Muscle of leg (tissue), 11 donors: ENCODE measurements around the gene KIF3A. TPM values are rescaled to one million over a fixed set of nuclear protein-coding genes. Genes with fewer than 3 reads are reported as not detected.
A peak's percentile ranks its signal among the peaks of the same experiment; 100 is the strongest.

Experiments used
- DNase-seq: peaks from one replicate; pipeline ENCODE4 v3.0.0; 2013
- H3K27ac ChIP-seq: one replicate; pipeline ENCODE4 v1.5.1; 2013; ENCODE audit warnings: mild to moderate bottlenecking, low read length, control low read depth
- H3K27me3 ChIP-seq: one replicate; pipeline ENCODE4 v1.6.1; 2013; ENCODE audit warnings: low read length; ENCODE audit not compliant: control insufficient read depth, insufficient read depth
- H3K36me3 ChIP-seq: one replicate; pipeline ENCODE4 v1.6.1; 2013; ENCODE audit warnings: low read length; ENCODE audit not compliant: control insufficient read depth, insufficient read depth
- H3K4me1 ChIP-seq: one replicate; pipeline ENCODE4 v1.6.1; 2013; ENCODE audit warnings: low read length; ENCODE audit not compliant: control insufficient read depth, insufficient read depth
- H3K4me3 ChIP-seq: one replicate; pipeline ENCODE4 v1.5.1; 2013; ENCODE audit warnings: low read length, control low read depth
- H3K9me3 ChIP-seq: replicated peaks from 2 replicates; pipeline ENCODE4 v1.6.1; 2013; ENCODE audit warnings: low read depth, low read length; ENCODE audit not compliant: control insufficient read depth
- WGBS: methylation state at CpG from one replicate; pipeline ENCODE4 v1.1.5; 2013; ENCODE audit warnings: missing lambda C conversion rate; ENCODE audit not compliant: insufficient coverage; 5-methylcytosine and 5-hydroxymethylcytosine counted together
- polyA plus RNA-seq, 8 donors: library from polyadenylated mRNA; unstranded; fragments of 120-200 nt; gene quantifications; one replicate each; pipeline versions ENCODE4 v1.2.1 to v1.2.3, GENCODE V29; 2013; ENCODE audit warnings: inconsistent platforms in 1 of 8, low replicate concordance in 1 of 8; ENCODE audit not compliant: insufficient read length in 8 of 8, insufficient read depth in 1 of 8
- total RNA-seq: library from RNA; stranded (reverse); fragments of 120-200 nt; gene quantifications from one replicate; pipeline ENCODE4 v1.2.4, GENCODE V29; 2013

KIF3A gene
- total and polyA plus RNA-seq, 9 donors: 4.2 to 10.3 (median 6.6) TPM

DNA sequence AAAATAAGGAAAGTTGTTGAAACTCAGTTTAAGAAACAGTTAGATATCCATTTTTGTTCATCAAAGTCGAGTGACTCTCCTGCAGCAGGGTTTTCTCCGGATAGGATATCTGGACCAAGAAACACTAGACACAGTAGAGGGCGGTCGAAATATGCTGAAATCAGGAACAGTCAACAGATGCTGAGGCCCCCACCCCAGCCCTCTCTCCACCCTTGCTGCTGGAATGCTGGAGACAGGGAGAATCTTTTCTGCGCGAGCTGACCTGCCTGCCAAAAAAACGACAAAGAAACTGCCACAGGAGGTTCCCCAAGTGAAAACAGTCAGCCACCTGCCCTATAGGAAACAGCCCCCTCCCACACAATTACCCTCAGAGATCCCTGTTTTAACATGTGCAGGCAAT lies 83.6 kb downstream of the KIF3A start:
- Histone ChIP-seq H3K27ac (no peak overlapping the region), H3K4me3 (no peak overlapping the region), H3K9me3 (no peaks in the 10 kb centered on the region), H3K36me3 (no peaks in the 10 kb centered on the region), H3K4me1 (peaks cover 11% of the 10 kb centered on the region), H3K27me3 (peaks cover 35% of the 10 kb centered on the region)
- DNase-seq: peak; percentile 38
- whole genome bisulfite sequencing: 0% methylated on average over 1 of the region's 7 CpGs

GRCh38 chr5:132651838-132652469 lies 85.4 kb downstream of the KIF3A start:
- Histone ChIP-seq H3K4me1 (peaks cover 10% of the 10 kb centered on the region), H3K27ac (no peak overlapping the region), H3K36me3 (no peaks in the 10 kb centered on the region), H3K4me3 (no peak overlapping the region), H3K27me3 (peaks cover 27% of the 10 kb centered on the region), H3K9me3 (peaks cover 13% of the 10 kb centered on the region)
- WGBS: 94% methylated on average over 2 of the region's 4 CpGs
- no peak for DNase-seq

DNA sequence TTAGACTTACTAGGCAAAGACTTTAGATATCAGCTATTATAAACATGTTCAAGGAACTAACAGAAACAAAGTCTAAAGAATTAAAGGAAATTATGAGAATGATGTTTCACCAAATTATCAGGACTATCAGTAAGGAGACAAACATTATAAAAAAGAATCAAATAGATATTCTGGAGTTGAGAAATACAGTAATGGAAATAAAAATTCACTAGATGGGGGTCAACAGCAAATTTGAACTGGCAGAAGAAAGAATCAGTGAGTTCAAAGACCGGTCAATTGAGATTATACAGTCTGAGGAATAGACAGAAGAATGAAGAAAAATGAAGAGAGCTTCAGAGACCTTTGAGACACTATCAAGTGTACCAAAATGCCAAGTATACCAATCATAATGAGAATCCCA lies 89.0 kb downstream of the KIF3A start:
- H3K36me3 ChIP-seq: peaks cover under 1% of the 10 kb centered on the region
- WGBS: no CpG with 5 or more reads among the region's 1 CpG
- H3K4me1 ChIP-seq: no peaks in the 10 kb centered on the region
- no peak overlapping the region for H3K27ac ChIP-seq
- H3K9me3 ChIP-seq: peaks cover 13% of the 10 kb centered on the region
- no peak overlapping the region for H3K4me3 ChIP-seq
- no peaks in the 10 kb centered on the region for H3K27me3 ChIP-seq
- DNase-seq: no peak

DNA sequence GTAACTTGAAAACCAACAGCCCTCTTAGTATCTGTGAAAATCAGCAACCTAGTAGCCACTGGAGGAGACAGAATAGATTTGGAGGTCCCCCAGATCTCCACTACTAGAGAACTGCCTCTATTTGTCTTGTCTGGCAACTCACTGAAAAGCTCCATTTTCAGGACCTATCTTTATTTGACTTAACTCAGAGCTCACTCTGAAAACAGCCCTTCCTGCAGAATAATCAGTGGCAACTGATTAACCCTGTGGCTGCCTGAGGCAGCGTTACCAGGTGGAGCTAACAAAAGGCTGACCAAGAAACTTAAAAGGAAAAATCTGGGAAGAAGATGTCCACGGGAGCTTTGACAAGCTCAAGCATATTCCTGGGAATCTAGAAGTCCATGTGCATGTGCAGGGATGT lies 89.9 kb downstream of the KIF3A start:
- no peak for DNase-seq
- Histone ChIP-seq H3K27ac (no peak overlapping the region), H3K4me1 (no peaks in the 10 kb centered on the region), H3K27me3 (no peaks in the 10 kb centered on the region), H3K36me3 (peaks cover 7% of the 10 kb centered on the region), H3K9me3 (peaks cover 13% of the 10 kb centered on the region), H3K4me3 (no peak overlapping the region)
- WGBS: 86% methylated on average over 2 of the region's 2 CpGs

DNA sequence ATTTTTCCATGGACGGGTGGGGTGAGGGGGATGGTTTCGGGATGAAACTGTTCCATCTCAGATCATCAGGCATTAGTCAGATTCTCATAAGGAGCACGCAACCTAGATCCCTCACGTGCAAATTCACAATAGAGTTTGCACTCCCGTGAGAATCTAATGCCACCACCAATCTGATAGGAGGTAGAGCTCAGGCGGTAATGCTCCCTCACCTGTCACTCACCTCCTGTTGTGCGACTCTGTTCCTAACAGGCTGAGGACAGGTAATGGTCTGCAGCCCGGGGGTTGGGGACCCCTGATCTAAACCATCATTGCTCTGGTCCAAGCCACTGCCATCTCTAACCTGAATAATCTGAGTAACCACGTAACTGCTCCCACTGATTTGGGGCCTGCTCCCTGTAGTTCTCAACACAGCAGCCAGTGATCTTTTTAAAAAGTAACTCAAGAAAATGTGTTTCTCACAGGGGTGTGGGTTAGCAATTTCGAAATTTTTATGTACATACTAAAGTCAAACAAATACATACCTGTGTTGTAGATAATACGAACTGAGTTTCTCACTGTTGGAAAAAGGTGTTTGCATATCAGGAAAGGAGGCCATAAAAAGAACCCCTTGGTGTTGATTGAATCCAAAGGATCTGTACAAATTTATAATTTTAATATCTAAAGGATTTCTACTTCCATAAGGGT lies 90.6 kb downstream of the KIF3A start:
- WGBS: 100% methylated on average over 2 of the region's 11 CpGs
- H3K9me3 ChIP-seq: peaks cover 13% of the 10 kb centered on the region
- no peaks in the 10 kb centered on the region for H3K4me1 ChIP-seq

DNA sequence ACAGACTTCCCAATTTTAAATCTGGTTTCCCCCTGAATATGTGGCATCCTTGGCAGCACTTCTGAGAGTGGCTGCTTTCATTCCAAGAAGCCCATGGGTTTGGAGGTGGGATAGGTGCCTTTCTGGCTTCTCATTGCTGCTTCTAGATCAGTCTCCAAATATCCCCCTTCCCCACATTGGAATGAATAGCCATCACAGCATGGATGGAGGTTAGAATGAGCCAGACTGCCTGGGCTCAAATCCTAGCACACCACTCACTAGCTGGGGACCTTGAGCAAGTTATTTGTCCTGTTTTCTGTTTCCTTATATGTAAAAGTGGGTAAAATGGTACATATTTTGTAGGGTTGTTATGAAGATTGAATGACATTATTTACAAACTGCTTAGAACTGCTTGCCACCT lies 93.2 kb downstream of the KIF3A start:
- no peak overlapping the region for H3K4me3 ChIP-seq
- H3K27me3 ChIP-seq: no peaks in the 10 kb centered on the region
- no peak overlapping the region for H3K27ac ChIP-seq
- no peaks in the 10 kb centered on the region for H3K4me1 ChIP-seq
- H3K36me3 ChIP-seq: peaks cover 34% of the 10 kb centered on the region
- H3K9me3 ChIP-seq: peaks cover 13% of the 10 kb centered on the region
- no peak for DNase-seq

More for the DNA sequence above, 90.6 kb downstream of the KIF3A start:
- DNase-seq: no peak
- Histone ChIP-seq H3K27me3 (no peaks in the 10 kb centered on the region), H3K36me3 (peaks cover 13% of the 10 kb centered on the region), H3K27ac (no peak overlapping the region), H3K4me3 (no peak overlapping the region)

Other genes with a start within 250 kb of the KIF3A start
- 3.7 TPM for gene IRF1, start 246.8 kb downstream of the KIF3A start, total RNA-seq
- gene IRF1, start 246.8 kb downstream of the KIF3A start, polyA plus RNA-seq: 10 to 100 TPM in 2 of 8 donors, 1 to 10 TPM in 6; 8.6 to 12.8 (median 9.0) TPM
- gene IL5, start 194.0 kb downstream of the KIF3A start, total RNA-seq: not detected
- gene IL5, start 194.0 kb downstream of the KIF3A start, polyA plus RNA-seq: under 1 TPM in 1 of 8 donors, not detected in 7; 0.45 TPM
- 16.9 TPM for gene RAD50, start 180.6 kb downstream of the KIF3A start, total RNA-seq
- 10 to 100 TPM; 14.1 to 29.1 (median 22.2) TPM for gene RAD50, start 180.6 kb downstream of the KIF3A start, polyA plus RNA-seq
- gene IL13, start 79.4 kb downstream of the KIF3A start, total RNA-seq: not detected
- gene IL13, start 79.4 kb downstream of the KIF3A start, polyA plus RNA-seq: under 1 TPM in 1 of 8 donors, not detected in 7; 0.17 TPM
- not detected for gene IL4, start 63.6 kb downstream of the KIF3A start, total RNA-seq
- under 1 TPM in 1 of 8 donors, not detected in 7; 0.18 TPM for gene IL4, start 63.6 kb downstream of the KIF3A start, polyA plus RNA-seq
- not detected for gene CCNI2, start 9.9 kb upstream of the KIF3A start, total RNA-seq
- gene CCNI2, start 9.9 kb upstream of the KIF3A start, polyA plus RNA-seq: 1 to 10 TPM in 3 of 8 donors, under 1 TPM in 5; 0.24 to 2.3 (median 0.83) TPM
- gene SEPTIN8, start 39.7 kb upstream of the KIF3A start, total RNA-seq: 39.2 TPM
- 10 to 100 TPM; 34.6 to 56.1 (median 42.1) TPM for gene SEPTIN8, start 39.7 kb upstream of the KIF3A start, polyA plus RNA-seq
- 0.04 TPM for gene SOWAHA, start 75.8 kb upstream of the KIF3A start, total RNA-seq
- gene SOWAHA, start 75.8 kb upstream of the KIF3A start, polyA plus RNA-seq: 1 to 10 TPM in 1 of 8 donors, under 1 TPM in 6, not detected in 1; 0.05 to 2.5 (median 0.13) TPM
- 2.4 TPM for gene SHROOM1, start 93.1 kb upstream of the KIF3A start, total RNA-seq
- gene SHROOM1, start 93.1 kb upstream of the KIF3A start, polyA plus RNA-seq: 1 to 10 TPM; 1.6 to 3.2 (median 2.5) TPM
- 0.40 TPM for gene GDF9, start 128.9 kb upstream of the KIF3A start, total RNA-seq
- gene GDF9, start 128.9 kb upstream of the KIF3A start, polyA plus RNA-seq: 1 to 10 TPM in 1 of 8 donors, under 1 TPM in 7; 0.39 to 1.0 (median 0.62) TPM
- 447 TPM for gene UQCRQ, start 129.1 kb upstream of the KIF3A start, total RNA-seq
- 100 to 1,000 TPM; 154 to 236 (median 187) TPM for gene UQCRQ, start 129.1 kb upstream of the KIF3A start, polyA plus RNA-seq
- gene LEAP2, start 136.1 kb upstream of the KIF3A start, total RNA-seq: 1.4 TPM
- gene LEAP2, start 136.1 kb upstream of the KIF3A start, polyA plus RNA-seq: 1 to 10 TPM in 7 of 8 donors, under 1 TPM in 1; 0.74 to 3.2 (median 1.5) TPM
- 32.3 TPM for gene AFF4, start 226.1 kb upstream of the KIF3A start, total RNA-seq
- gene AFF4, start 226.1 kb upstream of the KIF3A start, polyA plus RNA-seq: 10 to 100 TPM; 25.5 to 51.8 (median 39.7) TPM